Activated CD8-positive, alpha-beta memory T cell treated with anti-CD3 and anti-CD28 coated beads for 36 hours (primary cell): ENCODE data around the gene SPINT2. TPM values are rescaled to one million over a fixed set of nuclear protein-coding genes. Genes with fewer than 3 reads are reported as not detected.
"Not testable (repeated sequence)": the region's sequence is repeated elsewhere in the genome, so short reads cannot be mapped to it uniquely, and the experiment has no call there.

ENCODE experiments used
- CTCF ChIA-PET: fragments of 350-600 bp; sonication (Branson Sonifier 250); formaldehyde crosslinking; loops from one replicate; lab custom pipeline; 2021; ENCODE audit warnings: antibody characterized with exemption; lab: Charles Lee
- POLR2A ChIA-PET: fragments of 350-600 bp; sonication (Branson Sonifier 250); formaldehyde crosslinking; loops from one replicate; lab custom pipeline; 2021; ENCODE audit warnings: antibody characterized with exemption; lab: Charles Lee
- total RNA-seq, 2 experiments: library from RNA; stranded (reverse); gene quantifications; one replicate each; pipeline ENCODE4 v1.2.3, GENCODE V29; 2021

SPINT2 gene
- total RNA-seq, 2 experiments from 2014 or later, result 19.0 to 20.1 TPM

GRCh38 chr19:38331728-38332127 lies 67.4 kb downstream of the SPINT2 start:
- ChIA-PET CTCF (interaction anchor here (0.7 to 2.0 kb wide), 3 partner anchors 88 to 104 kb away, joined by 3 to 9 read pairs (median 3); no protein-coding TSS in a partner anchor), POLR2A (no interaction called here)

DNA sequence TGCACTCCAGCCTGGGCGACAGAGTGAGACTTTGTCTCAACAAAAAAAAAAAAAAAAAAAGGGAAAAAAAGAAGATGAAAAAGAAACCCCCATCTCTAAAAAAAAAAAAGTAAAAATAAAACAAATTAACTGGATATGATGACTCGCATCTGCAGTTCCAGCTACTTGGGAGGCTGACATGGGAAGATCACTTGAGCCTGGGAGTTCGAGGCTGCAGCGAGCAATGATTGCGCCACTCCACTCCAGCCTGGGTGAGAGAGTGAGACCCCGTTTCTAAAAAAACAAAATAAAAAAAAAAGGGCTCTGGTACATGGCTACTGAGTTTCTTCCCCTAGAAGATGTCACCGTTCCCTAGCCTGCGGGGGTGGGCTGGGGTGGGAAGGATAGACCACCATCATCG lies 68.9 kb downstream of the SPINT2 start:
- POLR2A ChIA-PET, result no interaction called here
- CTCF ChIA-PET, result interaction anchor here (2.0 kb wide), 1 partner anchor 89 kb away, joined by 9 read pairs; no protein-coding TSS in a partner anchor

DNA sequence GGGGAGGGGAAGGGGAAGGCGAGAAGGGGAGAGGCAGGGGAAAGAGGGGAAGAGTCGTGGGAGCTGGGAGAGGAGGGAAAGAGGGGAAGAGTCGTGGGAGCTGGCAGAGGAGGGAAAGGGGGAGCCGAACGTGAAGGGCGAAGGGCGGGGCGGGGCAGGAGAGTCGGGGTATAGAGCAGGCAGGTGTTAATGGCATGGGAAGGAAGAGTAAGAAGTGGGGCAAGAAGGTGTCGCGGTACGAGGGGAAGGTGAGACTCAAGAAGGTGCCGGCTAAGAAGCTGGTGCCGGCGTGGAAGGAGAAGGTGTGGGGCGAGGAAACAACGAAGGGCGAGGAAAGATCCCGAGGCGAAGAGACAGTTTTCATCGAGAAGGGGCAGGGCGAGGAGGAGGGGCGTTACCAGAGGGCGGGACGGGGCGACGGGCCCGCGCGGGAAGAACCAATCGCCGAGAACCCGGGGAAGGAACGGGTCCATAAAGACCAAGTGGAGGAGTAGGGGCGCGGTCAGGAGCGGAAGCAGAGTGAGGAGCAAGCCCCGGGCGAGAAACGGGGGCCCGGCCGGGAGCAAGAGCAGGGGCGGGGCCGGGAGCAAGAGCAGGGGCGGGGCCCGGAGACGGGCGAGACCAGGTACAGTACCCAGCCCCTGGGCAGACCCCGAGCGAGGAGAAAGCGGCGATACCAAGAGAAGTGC lies 71.7 kb downstream of the SPINT2 start:
- ChIA-PET CTCF (interaction anchor here (0.7 to 3.8 kb wide), 12 partner anchors 17 to 429 kb away, joined by 3 to 19 read pairs (median 8); partner anchors contain the start of genes GGN, KCNK6, PSMD8 and SIPA1L3), POLR2A (interaction anchor here (0.5 to 1.4 kb wide), 4 partner anchors 38 to 428 kb away, joined by 3 to 10 read pairs (median 6); partner anchors contain the start of genes ACTN4 and PSMD8)

- POLR2A ChIA-PET, result interaction anchor here (0.6 to 1.4 kb wide), 2 partner anchors 37 to 1108 kb away, joined by 4 to 9 read pairs; partner anchors contain the start of gene PSMD8
- CTCF ChIA-PET, result interaction anchor here (0.9 to 3.8 kb wide), 8 partner anchors 18 to 430 kb away, joined by 3 to 19 read pairs (median 8); partner anchors contain the start of genes FAM98C, GGN, KCNK6 and PSMD8
These were observed 72.4 kb downstream of the SPINT2 start for GRCh38 chr19:38336638-38337359.

DNA sequence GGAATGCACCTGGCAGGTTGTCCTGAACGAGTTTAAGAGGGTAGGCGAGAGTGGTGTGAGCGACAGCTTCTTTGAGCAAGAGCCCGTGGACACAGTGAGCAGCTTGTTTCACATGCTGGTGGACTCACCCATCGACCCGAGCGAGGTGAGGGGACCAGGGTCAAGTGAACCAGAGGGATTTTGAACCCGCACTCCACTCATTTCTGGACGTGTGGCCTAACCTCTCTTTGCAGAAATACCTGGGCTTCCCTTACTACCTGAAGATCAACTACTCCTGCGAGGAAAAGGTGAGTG lies 72.9 kb downstream of the SPINT2 start:
- ChIA-PET POLR2A (no interaction called here), CTCF (interaction anchor here (1.5 to 3.8 kb wide), 3 partner anchors 37 to 93 kb away, joined by 3 to 15 read pairs (median 8); partner anchors contain the start of genes FAM98C and PSMD8)

- CTCF ChIA-PET, result interaction anchor here (0.6 kb wide), 1 partner anchor 25 kb away, joined by 3 read pairs; no protein-coding TSS in a partner anchor
- POLR2A ChIA-PET, result not testable (repeated sequence)
These were observed 74.6 kb downstream of the SPINT2 start for GRCh38 chr19:38339011-38339410.

DNA sequence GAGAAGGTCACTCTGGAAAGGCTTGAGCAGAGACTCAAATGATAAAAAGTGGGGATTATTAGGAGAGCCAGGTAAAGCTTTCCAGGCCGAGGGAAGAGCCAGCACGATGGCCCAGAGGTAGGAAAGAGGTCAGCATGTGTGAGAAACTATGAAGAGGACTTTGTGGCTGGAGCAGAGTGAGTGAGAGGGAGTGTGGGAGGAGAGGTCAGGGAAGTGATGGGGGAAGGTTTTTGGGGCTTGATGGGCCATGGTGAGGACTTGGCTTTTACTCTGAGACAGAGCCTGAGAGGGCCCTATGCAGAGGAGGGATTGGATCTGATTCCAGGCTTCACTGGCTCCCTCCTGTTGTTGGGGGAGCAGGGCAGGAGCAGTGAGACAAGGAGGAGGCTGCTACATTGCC lies 76.6 kb downstream of the SPINT2 start:
- CTCF ChIA-PET, result no interaction called here
- POLR2A ChIA-PET, result no interaction called here

Other genes with a start within 250 kb of the SPINT2 start
- under 1 TPM; 0.48 to 0.65 TPM for gene DPF1, start 40.4 kb upstream of the SPINT2 start, total RNA-seq
- under 1 TPM in 1 of 2 experiments, not detected in 1; 0.25 TPM for gene PPP1R14A, start 8.2 kb upstream of the SPINT2 start, total RNA-seq
- gene C19orf33, start 39.7 kb downstream of the SPINT2 start, total RNA-seq, result not detected
- gene YIF1B, start 51.4 kb downstream of the SPINT2 start, total RNA-seq, result 10 to 100 TPM; 62.4 to 63.0 TPM
- 10 to 100 TPM in 1 of 2 experiments, 1 to 10 TPM in 1; 9.2 to 10.3 TPM for gene KCNK6, start 55.3 kb downstream of the SPINT2 start, total RNA-seq
- gene CATSPERG, start 71.3 kb downstream of the SPINT2 start, total RNA-seq, result 1 to 10 TPM; 1.6 to 2.5 TPM
- 100 to 1,000 TPM; 239 to 249 TPM for gene PSMD8, start 110.0 kb downstream of the SPINT2 start, total RNA-seq
- gene GGN, start 123.5 kb downstream of the SPINT2 start, total RNA-seq, result under 1 TPM in 1 of 2 experiments, not detected in 1; 0.11 TPM
- gene SPRED3, start 124.1 kb downstream of the SPINT2 start, total RNA-seq, result under 1 TPM; 0.61 to 0.80 TPM
- 10 to 100 TPM; 15.0 to 16.0 TPM for gene FAM98C, start 138.5 kb downstream of the SPINT2 start, total RNA-seq
- gene RASGRP4, start 161.6 kb downstream of the SPINT2 start, total RNA-seq, result 1 to 10 TPM; 1.0 to 1.3 TPM
- 1 to 10 TPM in 1 of 2 experiments, under 1 TPM in 1; 0.95 to 1.4 TPM for gene RYR1, start 169.1 kb downstream of the SPINT2 start, total RNA-seq